CD4-positive, alpha-beta T cell treated with Interleukin-4 for 1 hour (primary cell): ENCODE measurements around the gene OSBPL3.
"Not testable (repeated sequence)": the region's sequence is repeated elsewhere in the genome, so short reads cannot be mapped to it uniquely, and the experiment has no call there.

Source experiments
- DNase-seq, 2 donors: peaks; one replicate each; pipeline ENCODE4 v3.0.0-alpha.2; 2020 to 2022

The OSBPL3 gene

DNA sequence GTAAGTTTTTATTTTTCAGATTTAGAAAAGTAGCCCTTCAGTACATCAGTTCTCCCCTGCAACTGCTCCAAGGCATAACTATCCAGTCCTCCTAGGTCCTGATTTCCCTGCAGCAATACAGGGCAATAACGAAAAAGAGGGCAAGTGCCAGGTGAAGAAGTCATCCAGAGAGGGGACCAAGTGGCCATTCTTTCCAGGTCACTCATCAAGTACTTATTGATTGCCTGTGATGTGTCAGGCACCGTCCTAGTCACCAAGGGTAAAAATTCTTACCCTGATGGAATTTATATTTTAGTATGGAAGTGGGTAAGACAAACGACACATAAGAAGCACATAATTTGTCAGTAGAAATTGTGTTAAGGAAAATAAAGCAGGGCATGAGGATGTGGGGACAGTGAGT is 155.6 kb downstream of the OSBPL3 start:
- no peak for DNase-seq

DNA sequence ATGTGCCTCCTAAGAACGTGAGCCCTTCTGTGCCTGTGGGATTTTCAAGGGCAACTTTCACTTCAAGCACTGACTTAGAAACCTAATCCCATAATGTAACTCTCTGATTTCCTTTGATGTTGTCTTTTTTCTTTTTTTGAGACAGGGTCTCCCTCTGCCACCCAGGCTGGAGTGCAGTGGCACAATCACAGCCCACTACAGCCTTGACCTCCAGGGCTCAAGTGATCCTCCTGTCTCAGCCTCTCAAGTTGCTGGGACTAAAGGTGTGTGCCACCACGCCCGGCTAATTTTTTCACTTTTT is 158.3 kb downstream of the OSBPL3 start:
- DNase-seq: no peak

DNA sequence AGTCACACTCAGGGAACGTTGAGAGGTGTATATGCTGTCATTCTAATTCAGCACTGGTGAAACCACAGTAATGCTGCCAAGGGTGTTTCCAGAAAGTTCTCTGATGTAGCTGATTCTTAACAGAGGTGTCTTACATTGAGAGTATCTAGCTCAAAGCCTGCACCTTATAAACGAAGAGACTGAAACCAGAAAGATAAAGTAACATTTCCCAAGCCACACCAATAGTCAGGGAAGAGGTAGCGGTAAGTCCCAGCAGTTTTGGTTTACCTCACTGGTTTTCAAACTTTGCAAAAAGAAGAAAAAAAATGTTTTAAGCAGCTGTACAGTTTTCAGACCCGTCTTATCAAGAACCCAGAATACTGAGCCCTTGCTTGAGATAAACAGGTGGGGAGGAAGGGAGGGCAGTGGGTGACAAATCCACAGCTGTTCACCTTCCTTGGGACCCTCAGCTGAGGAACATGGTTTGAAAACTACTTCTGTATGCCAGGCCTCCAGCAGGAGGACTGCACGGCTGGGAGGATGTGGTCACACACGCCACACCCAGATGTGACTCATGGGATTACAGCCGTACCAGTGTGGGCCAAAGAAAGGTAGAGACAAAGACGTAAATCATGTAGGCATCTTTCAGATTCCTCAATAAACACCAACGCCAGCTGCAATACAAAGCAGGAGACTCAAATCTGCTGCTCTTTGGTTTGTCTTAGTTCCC is 158.8 kb downstream of the OSBPL3 start:
- peak; percentile 86 to 88 for DNase-seq

DNA sequence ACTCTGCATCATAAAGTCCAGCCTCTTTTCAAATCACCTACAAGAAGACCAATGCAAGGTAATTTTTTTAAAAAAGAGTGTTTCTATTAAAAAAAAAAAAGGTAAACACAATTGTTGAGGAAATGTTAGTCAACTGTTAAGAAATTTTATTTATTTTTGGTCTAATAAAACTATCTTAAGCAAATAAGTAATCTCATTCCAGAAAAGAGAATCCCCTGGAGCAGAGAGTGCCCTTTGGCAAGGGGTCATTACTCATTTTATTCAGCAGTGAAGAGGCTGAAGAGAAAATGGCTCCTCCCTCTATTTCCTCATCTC is 159.3 kb downstream of the OSBPL3 start:
- DNase-seq: no peak

- peak; percentile 81 to 84 for DNase-seq
Observed at GRCh38 chr7:24819916-24820689, 159.9 kb downstream of the OSBPL3 start.

DNA sequence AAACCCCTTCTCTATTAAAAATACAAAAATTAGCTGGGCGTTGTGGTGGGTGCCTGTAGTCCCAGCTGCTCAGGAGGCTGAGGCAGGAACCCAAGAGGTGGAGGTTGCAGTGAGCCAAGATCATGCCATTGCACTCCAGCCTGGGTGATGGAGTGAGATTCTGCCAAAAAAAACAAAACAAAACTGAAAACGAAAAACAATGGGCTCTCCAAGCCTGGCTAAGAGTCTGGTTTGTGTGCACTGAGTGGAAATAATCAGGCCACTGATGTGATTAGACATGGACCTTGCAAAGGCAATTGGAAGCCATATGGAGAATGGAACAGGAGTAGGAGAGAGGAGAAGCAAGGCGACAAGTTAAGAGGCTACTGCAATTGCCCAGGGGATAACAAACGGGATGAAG is 162.6 kb downstream of the OSBPL3 start:
- DNase-seq: no peak

GRCh38 chr7:24816868-24817267 is 163.1 kb downstream of the OSBPL3 start:
- DNase-seq: no peak

DNA sequence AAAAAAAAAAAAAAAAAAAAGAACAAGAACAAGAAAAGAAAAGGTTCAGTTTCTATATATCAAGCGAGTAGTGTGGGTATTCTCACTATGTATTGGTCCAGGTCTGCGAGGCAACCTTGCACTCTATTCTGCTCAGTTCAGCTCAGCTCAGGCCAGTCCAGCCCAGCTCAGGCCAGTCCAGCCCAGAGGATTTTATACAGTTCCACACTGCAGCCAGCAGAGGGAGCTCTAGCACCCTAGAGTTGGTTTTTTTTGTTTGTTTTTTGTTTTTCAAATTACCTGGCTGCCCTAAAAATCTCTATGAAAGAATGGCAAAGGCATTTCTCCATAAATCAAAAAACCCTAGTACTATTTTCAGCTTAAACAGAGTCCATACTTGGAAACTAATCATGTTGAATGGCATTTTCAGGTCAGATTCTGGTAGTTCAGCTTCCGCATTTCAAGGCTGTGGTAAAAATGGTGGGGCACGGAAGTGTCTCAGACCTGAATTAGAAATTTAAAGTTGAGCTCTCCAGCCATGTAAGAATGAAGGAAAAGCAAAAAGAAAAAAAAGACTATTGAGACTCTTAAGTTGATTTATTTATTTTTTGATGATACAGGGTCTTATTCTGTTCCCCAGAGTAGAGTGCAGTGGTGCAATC is 167.6 kb downstream of the OSBPL3 start:
- DNase-seq: peak; percentile 36 to 49

GRCh38 chr7:24808518-24808917 is 171.5 kb downstream of the OSBPL3 start:
- no peak for DNase-seq

DNA sequence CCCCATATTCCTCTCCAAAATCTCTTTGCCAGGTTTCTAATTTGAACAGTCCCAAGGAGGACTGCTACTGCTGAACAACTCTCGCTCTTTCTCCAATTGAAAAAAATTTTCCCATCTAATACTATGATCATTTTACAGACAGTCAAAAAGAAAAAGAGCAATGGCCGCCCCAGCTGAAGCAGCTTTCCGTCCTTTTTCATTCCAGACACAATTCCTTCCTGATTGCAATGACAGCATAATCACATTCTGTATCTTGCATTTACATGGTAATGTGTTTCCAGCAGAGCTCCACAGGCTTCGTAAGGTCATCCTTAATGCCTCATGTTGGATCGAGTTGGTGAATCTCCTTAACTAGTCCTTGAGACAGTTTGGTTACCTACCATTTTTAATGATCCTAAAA is 177.7 kb downstream of the OSBPL3 start:
- DNase-seq: no peak

DNA sequence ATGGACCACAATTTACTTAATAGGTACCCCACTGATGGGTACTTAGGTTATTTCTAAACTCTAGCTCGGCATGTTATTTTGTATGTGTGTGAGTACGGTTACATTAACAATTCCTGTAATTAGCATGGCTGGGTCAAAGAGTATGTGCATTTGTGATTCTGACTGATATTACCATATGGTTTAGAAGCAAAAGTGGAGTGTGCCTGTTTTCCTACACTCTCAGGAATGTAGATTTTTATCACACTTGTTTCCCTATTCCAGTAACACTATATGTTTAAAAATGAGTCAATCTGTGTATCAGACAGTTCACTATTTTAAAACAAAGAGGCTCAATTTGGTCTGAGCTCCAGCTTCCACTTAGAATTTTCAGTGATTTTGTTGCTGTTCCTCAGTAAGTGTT is 178.1 kb downstream of the OSBPL3 start:
- no peak for DNase-seq

DNA sequence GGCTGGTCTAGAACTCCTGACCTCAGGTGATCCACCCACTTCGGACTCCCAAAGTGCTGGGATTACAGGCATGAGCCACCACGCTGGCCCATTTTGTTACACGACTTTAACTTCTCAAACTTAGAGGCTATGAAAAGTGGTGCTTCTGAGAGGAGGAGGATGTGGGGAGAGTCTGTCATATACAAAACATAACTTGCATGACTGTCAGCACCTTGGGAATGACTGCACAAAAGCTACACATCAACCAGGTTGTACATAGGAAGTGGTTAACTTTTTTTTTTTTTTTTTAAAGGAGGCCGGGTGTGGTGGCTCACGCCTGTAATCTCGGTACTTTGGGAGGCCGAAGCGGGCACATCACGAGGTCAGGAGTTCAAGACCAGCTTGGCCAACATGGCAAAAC is 179.3 kb downstream of the OSBPL3 start:
- no peak for DNase-seq

- DNase-seq: no peak
Observed at GRCh38 chr7:24800073-24800472, 179.9 kb downstream of the OSBPL3 start.

DNA sequence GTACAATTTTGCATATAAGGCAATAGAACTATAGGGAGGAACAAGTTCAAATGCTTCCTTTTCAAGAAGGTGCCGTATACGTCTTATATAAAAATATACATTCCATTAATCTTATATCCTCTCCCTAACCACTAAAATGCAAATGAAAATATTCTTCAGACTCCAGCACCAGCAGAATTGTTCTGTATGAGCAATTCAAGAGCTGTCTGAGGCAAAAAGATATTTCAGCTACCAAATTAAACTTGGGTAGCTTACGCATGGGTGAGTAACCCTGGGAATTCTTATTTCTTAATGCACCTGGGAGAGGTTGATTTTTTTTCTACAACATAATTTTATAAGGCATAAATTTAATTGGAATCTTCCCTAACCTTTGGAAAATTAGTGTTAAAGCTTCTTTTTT is 180.5 kb downstream of the OSBPL3 start:
- DNase-seq: no peak

- no peak for DNase-seq
Observed at GRCh38 chr7:24798261-24798660, 181.7 kb downstream of the OSBPL3 start.

- DNase-seq: no peak
Observed at GRCh38 chr7:24797270-24797669, 182.7 kb downstream of the OSBPL3 start.

DNA sequence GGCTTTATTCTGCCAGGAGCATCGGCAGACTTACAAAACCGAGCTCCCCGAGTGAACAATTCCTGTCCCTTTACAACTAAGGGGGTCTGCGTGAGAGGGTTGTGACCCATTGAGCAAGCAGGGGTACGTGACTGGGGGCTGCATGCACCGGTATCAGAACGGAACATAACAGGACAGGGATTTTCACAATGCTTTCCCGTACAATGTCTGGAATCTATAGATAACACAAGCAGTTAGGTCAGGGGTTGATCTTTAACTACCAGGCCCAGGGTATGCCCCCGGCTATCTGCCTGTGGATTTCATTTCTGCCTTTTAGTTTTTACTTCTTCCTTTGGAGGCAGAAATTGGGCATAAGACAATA is 184.6 kb downstream of the OSBPL3 start:
- no peak for DNase-seq

- not testable (repeated sequence) for DNase-seq
Observed at GRCh38 chr7:24794751-24795406, 185.1 kb downstream of the OSBPL3 start.

GRCh38 chr7:24793982-24794648 is 185.9 kb downstream of the OSBPL3 start:
- DNase-seq: no peak

DNA sequence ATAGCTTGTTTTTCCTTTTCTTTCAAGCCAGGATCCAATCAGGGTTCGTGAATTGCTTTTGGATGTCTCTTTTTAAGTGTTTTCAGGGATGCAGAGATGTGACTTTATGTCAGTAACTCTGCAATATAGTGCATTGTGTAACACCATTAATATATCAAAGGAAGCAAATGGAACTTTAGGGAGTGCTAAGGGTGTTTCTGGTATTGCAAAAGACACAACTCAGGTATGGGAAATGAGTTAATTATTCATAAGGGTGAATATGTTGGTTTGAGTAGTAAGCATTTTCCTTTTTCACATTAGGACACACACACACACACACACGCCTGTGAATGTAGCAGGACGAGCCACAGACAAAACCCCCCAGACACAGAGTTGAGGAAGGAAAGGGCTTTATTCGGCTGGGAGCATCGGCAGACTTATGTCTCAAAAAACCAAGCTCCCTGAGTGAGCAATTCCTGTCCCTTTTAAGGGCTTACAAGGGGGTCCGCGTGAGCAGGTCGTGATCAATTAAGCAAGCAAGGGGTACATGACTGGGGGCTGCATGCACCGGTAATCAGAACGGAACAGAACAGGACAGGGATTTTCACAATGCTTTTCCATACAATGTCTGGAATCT is 190.9 kb downstream of the OSBPL3 start:
- DNase-seq: no peak

GRCh38 chr7:24788075-24788474 is 191.9 kb downstream of the OSBPL3 start:
- no peak for DNase-seq

DNA sequence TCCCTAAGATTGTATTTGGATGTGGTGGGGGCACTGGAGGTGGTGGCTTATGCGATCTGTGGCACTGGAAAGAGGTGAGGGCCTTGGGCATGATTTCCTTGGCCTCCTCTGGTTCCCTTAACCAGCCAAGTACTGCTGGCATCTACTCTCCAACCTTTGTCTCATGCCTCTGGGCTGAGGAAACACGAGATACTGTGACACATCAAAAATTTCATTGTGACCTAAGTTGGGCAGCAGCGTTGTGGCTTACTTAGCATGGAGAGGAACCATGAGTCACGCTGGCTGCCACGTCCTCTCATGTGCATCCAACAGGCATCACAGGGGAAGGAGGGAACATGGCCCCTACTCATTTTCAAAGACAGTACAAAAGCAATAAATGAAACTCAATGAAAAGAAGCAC is 193.0 kb downstream of the OSBPL3 start:
- peak in 1 of 2 donors; percentile 75 for DNase-seq

- peak in 1 of 2 donors; percentile 37 for DNase-seq
Observed at GRCh38 chr7:24786306-24786705, 193.7 kb downstream of the OSBPL3 start.
